C1 segment of cervical spinal cord (tissue), 14 donors: ENCODE data around the gene TNS1.

ENCODE experiments used
- DNase-seq, 14 donors: peaks; one replicate each; lab custom pipeline; 2025; lab: John Stamatoyannopoulos, UW

The TNS1 gene

DNA sequence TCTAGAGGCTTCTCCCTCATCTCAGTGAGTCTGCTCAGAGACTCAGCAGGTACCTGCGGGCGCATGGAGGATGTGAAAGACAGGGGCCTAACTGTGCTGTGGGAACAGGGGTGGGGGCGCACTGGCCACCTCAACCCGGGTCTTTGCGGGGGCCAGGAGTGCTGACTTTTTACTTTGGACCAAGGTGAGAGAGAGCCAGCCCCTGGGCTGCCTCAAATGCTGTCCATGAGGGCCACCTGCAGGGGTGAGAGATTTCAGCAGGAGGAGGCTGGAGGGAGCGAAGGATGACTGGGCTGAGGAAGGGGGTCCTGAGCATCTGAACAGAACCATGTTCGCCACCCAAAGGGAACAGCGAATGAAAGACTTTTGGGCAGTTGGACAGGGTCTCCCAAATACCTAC lies 129.4 kb downstream of the TNS1 start:
- no peak for DNase-seq

DNA sequence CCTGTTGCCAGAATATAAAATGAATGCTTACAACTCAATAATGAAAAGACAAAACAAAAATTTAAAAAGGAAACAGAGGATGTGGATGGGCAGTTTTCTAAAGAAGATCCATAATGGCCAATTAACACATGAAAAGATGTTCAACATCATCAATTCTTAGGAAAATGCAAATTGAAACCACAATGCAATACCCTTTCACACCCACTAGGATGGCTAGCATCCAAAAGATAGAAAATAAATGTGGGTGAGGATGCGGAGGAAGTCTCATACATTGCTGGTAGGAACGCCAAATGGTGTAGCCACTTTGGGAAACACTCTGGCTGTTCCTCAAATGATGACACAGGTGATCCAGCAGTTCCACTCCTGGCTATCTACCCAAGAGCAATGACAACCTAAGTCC lies 130.5 kb downstream of the TNS1 start:
- no peak for DNase-seq

- no peak for DNase-seq
These were observed 132.2 kb downstream of the TNS1 start for GRCh38 chr2:217870528-217871011.

DNA sequence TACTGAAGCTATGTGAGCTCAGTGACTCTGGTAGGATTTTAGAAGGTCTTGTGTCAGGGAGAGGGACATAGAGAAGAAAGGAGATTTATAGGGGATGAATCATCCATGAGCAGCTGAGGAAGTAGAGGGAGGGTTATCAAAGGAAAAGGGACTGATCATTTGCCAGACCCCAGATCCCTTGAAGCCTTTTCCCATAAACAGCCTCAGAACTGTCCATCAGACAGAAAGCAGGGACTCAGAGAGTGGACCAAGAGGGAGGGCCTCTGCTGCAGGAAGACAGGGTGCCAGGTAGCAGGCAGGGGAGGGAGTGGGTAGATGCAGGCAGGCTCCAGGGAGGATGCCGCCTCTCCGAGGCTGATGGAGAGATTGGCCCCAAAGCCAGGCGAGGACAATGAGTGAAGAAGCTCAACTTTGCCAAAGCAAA lies 133.9 kb downstream of the TNS1 start:
- no peak for DNase-seq

GRCh38 chr2:217868265-217868892 lies 134.4 kb downstream of the TNS1 start:
- no peak for DNase-seq

DNA sequence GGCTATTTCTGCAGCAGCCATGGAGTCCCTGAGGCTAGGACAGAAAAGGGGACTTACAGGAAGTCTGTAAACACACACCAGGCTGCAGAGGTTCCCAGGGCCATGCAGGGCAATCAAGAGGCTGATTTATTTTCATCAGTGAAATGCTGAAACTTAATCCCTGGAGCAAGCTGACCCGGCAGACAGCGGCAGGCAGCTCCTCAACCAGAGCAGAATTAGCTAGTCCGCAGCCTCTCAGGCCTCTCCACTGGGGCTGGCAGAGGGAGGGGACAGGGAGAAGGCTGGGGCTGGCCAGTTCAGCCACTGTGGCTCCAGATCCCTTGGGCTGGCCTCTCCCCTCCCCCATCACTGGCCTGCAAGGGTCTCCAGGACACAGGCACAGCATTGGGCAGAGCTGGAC lies 136.3 kb downstream of the TNS1 start:
- no peak for DNase-seq

GRCh38 chr2:217864963-217865772 lies 137.6 kb downstream of the TNS1 start:
- no peak for DNase-seq

DNA sequence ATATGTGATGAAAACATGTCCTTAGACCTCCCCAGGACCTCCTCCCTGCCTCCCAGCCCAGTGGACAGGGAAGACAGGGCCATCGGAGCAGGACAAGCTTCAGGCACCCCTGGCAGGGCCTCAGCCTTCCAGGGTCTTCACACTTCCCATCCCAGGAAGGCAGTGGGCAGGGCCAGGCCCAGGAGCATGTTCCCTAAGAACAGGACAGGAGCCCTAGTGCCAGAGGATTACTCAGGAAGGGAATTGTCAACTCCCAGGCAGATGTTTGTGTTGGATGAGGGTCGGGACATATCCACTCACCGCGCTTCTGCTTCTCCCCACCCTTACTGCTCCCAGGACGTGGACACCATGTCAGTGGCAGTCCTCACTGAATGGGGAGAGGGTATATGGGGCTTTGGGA lies 138.9 kb downstream of the TNS1 start:
- no peak for DNase-seq

DNA sequence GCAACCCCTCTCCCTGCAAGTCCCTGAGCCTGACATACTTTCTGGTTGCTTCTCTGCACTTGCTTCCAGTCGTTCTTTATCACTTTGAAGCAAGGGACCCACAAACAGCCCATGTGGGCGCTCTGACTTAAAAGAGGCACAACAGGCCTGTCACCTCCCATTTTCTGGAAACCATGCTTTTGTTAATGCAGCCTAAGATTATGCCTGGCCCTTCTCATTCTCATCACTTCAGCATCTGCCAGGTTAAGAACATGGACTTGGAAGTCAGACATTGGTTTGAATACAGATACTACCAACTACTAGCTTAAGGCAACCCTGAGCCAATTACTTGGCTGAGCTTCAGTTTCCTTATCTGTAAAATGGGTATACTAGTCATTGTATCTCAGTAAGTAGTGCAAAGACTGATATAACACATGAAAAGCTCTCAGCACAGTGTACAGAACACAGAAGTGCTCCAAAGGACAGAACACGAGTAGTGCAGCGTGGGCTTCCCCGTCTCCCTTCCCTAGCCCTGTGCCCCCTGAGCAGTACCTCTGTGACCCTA lies 141.4 kb downstream of the TNS1 start:
- no peak for DNase-seq

DNA sequence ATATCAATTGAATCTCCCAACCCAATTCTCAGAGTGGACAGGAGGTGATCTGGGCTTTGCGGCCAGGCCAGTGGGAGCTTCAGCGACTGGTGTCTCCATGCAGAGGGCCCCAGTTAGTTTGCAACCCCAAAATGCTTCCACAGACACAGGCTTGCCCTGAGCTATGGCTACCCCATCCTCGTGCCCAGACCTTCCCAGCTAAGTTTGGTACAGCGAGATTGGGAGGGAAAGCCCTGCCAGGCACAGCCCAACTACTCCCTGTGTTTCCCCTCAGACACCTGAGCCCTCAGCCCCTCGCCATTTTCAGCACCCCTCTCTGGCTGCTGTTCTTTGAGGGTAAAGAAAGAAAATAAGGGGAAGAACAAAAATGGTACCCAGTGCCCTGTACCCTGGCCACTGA lies 142.9 kb downstream of the TNS1 start:
- DNase-seq: no peak

- peak in 10 of 14 donors; percentile 18 to 65 (median 45) for DNase-seq
These were observed 144.0 kb downstream of the TNS1 start for GRCh38 chr2:217858519-217859491.

GRCh38 chr2:217857624-217858506 lies 144.9 kb downstream of the TNS1 start:
- DNase-seq: peak in 4 of 14 donors; percentile 29 to 59 (median 40)

- DNase-seq: no peak
These were observed 145.9 kb downstream of the TNS1 start for GRCh38 chr2:217856871-217857270.

DNA sequence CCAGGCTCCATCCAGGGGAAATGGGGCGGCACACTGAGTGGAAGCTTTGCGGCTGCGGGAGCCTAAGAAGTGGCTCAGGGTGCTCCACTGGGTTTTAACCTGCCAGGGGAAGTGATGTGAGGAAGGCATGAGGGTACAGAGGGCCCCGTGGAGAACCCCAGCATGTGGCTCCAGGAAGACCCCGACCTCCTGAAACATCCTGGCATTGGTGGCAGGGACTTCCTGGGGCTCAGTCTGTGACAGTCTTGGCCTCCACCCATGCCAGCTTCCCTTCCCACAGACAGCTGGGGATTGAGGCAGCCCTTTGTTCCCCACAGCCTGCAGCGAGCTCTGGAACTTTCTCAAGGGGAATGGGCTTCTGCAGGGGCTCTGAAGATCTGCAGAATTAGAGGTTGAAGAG lies 146.6 kb downstream of the TNS1 start:
- no peak for DNase-seq

- no peak for DNase-seq
These were observed 147.9 kb downstream of the TNS1 start for GRCh38 chr2:217854684-217855420.

GRCh38 chr2:217853961-217854360 lies 148.8 kb downstream of the TNS1 start:
- DNase-seq: no peak

DNA sequence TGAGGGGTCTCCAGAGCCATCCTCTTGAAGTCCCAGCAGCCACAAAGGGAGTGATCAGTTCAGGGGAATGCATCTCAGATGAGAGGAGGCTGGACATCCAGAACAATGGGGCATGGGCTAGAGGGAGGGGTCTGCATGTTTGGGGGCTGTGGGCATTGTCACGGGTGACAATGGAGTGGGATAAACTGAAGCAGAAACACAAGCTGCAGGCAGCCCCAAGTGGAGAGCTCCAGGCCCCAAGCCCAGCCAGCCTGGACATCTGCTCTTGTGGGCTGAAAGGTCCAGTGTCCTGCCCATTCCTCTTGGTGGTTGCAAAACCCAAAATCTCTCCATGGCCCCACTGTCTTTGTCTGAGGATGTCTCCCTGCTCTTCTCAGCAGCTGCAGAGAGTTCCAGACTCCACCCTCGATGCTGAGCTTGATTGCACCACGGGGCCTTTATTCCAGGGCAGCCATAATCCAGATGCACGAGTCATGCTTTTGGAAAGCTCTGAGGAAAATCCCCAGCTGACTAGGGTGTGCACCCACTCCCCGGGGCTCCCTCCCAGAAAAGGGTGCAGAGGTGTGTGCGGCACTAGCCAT lies 149.4 kb downstream of the TNS1 start:
- DNase-seq: peak in 3 of 14 donors; percentile 11 to 39 (median 27)

DNA sequence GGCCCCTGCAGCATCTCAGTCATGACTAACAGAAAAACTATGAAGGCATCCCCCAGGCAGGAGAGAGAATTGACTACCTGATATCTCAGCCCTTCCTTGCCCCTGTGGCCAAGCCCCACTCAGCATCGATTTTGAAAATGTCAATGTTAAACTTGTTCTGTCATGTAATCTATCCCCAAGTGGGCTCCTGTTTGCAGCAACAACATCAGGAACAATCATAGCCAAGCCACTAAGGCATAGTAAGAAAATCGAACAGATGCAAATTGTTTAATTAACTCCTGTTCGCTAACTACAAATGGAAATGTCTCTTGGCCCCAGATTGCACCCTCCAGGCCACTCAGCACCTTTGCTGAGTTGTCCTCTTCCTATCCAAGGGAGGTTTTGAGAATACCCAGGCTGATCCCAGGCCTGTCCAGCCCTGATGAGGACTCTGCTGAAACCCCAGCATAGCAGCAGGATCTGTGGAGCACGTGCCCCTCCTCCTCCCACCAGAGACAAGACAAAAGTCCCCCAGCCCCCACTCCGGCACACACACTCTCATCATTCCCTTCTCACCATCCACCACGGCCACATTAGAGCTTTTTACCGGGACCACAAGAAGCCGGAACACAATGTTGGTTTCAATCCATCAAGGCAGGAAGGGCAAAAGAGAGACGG lies 150.1 kb downstream of the TNS1 start:
- no peak for DNase-seq
